ENCODE measurements around the gene ADAMTSL3.

DNA sequence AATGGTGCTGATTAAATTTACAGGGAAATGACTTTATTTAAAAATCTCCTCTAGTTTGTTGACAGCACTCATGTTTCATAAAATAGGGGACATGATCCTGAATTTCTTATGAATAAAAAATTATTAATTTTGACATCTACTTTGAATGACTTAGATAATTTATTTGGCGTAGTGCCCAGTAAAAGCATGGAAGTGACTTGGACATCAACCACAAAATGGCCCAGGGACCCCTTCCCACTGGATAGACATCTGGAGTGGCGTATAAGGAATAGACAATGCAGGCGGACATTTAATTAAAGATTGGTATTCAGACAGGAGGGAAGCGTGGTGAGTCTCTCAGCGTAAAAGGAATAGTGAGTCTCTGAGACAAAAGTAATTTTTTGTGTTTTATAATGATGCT, 79.8 kb downstream of the ADAMTSL3 start:
- TF ChIP-seq, protein P1, sequence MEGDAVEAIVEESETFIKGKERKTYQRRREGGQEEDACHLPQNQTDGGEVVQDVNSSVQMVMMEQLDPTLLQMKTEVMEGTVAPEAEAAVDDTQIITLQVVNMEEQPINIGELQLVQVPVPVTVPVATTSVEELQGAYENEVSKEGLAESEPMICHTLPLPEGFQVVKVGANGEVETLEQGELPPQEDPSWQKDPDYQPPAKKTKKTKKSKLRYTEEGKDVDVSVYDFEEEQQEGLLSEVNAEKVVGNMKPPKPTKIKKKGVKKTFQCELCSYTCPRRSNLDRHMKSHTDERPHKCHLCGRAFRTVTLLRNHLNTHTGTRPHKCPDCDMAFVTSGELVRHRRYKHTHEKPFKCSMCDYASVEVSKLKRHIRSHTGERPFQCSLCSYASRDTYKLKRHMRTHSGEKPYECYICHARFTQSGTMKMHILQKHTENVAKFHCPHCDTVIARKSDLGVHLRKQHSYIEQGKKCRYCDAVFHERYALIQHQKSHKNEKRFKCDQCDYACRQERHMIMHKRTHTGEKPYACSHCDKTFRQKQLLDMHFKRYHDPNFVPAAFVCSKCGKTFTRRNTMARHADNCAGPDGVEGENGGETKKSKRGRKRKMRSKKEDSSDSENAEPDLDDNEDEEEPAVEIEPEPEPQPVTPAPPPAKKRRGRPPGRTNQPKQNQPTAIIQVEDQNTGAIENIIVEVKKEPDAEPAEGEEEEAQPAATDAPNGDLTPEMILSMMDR (IDR thresholded peaks at IDR 0.05), result no peak
- TF ChIP-seq FOXM1 (IDR thresholded peaks at IDR 0.05; ENCODE audit: low read depth) (no peak), TAF1 (IDR thresholded peaks at IDR 0.05; ENCODE audit: borderline replicate concordance, low read depth, low read length) (no peak), RCOR1 (IDR thresholded peaks at IDR 0.05; ENCODE audit: low read length) (no peak), RAD21 (IDR thresholded peaks at IDR 0.05; ENCODE audit: low read length) (no peak), EZH2phosphoT487 (IDR thresholded peaks at IDR 0.05; ENCODE audit: borderline replicate concordance, low read depth) (no peak), TEAD4 (IDR thresholded peaks at IDR 0.05; ENCODE audit: borderline replicate concordance, insufficient read depth) (no peak)
- TF ChIP-seq, protein P2, sequence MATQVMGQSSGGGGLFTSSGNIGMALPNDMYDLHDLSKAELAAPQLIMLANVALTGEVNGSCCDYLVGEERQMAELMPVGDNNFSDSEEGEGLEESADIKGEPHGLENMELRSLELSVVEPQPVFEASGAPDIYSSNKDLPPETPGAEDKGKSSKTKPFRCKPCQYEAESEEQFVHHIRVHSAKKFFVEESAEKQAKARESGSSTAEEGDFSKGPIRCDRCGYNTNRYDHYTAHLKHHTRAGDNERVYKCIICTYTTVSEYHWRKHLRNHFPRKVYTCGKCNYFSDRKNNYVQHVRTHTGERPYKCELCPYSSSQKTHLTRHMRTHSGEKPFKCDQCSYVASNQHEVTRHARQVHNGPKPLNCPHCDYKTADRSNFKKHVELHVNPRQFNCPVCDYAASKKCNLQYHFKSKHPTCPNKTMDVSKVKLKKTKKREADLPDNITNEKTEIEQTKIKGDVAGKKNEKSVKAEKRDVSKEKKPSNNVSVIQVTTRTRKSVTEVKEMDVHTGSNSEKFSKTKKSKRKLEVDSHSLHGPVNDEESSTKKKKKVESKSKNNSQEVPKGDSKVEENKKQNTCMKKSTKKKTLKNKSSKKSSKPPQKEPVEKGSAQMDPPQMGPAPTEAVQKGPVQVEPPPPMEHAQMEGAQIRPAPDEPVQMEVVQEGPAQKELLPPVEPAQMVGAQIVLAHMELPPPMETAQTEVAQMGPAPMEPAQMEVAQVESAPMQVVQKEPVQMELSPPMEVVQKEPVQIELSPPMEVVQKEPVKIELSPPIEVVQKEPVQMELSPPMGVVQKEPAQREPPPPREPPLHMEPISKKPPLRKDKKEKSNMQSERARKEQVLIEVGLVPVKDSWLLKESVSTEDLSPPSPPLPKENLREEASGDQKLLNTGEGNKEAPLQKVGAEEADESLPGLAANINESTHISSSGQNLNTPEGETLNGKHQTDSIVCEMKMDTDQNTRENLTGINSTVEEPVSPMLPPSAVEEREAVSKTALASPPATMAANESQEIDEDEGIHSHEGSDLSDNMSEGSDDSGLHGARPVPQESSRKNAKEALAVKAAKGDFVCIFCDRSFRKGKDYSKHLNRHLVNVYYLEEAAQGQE (IDR thresholded peaks at IDR 0.05; ENCODE audit: low read depth, low read length), result no peak

Data from SK-N-SH (cell line).